CD4-positive, alpha-beta T cell treated with Interleukin-4 for 1 hour (primary cell): ENCODE measurements around the gene ADAM21.
"Not testable (repeated sequence)": the region's sequence is repeated elsewhere in the genome, so short reads cannot be mapped to it uniquely, and the experiment has no call there.

Experiments used
- DNase-seq, 2 donors: peaks; one replicate each; pipeline ENCODE4 v3.0.0-alpha.2; 2020 to 2022

ADAM21 gene

DNA sequence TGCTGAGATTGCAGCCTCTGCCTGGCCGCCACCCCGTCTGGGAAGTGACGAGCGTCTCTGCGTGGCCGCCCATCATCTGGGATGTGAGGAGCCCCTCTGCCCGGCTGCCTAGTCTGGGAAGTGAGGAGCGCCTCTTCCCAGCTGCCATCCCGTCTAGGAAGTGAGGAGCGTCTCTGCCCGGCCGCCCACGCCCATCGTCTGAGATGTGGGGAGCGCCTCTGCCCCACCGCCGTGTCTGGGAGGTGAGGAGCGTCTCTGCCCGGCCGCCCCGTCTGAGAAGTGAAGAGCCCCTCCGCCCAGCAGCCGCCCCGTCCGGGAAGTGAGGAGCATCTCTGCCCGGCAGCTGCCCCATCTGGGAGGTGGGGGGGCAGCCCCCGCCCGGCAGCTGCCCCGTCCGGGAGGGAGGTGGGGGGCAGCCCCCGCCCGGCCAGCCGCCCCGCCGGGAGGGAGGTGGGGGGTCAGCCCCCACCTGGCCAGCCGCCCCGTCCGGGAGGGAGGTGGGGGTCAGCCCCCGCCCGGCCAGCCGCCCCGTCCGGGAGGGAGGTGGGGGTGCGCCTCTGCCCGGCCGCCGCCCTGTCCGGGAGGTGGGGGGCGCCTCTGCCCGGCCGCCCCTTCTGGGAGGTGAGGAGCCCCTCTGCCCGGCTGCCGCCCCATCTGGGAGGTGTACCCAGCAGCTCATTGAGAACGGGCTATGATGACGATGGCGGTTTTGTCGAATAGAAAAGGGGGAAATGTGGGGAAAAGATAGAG lies 25.6 kb downstream of the ADAM21 start:
- not testable (repeated sequence) for DNase-seq

GRCh38 chr14:70489579-70490200 lies 37.7 kb downstream of the ADAM21 start:
- DNase-seq: no peak

DNA sequence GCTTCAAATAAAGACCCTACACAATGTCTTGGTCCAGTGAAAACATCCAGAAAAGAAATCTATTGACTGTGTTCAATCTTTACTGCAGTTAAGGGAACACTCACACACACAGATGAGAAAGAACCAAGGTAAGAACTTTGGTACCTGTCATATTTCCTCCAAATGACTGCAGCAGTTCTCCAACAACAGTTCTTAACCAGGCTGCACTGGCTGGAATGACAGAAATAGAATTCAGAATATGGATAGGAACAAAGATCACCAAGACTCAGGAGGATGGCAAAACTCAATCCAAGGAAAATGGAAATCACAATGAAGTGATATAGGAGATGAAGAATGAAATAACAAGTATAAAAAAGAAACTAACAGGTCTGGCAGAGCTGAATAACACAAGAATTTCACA lies 46.2 kb downstream of the ADAM21 start:
- DNase-seq: no peak
